GM12878 (cell line): ENCODE results near the gene SDS. TPM values are rescaled to one million over a fixed set of nuclear protein-coding genes. Genes with fewer than 3 reads are reported as not detected.

ENCODE experiments used
- ATAC-seq: fragments of 200-7000 bp; cut with Tn5 transposase; 3 replicates; pipeline ENCODE4 v1.9.1; 2020; ENCODE audit warnings: mild to moderate bottlenecking, moderate library complexity
- BruUV-seq: library from RNA; stranded (reverse); fragments of 400-500 nt; replicated peaks from 2 replicates; lab custom pipeline; 2021; lab: Mats Ljungman, UMichigan
- CTCF ChIA-PET: fragments of 300-600 bp; sonication (Branson Sonifier 250); formaldehyde crosslinking; extraction: SDS; loops from one replicate; lab custom pipeline; 2021; ENCODE audit warnings: inconsistent platforms; lab: Yijun Ruan, JAX
- POLR2A ChIA-PET: fragments of 350-600 bp; formaldehyde crosslinking; extraction: SDS; loops from one replicate; lab custom pipeline; 2021; ENCODE audit warnings: inconsistent platforms; lab: Charles Lee
- RAD21 ChIA-PET: fragments of 300-600 bp; sonication (Branson Sonifier 250); formaldehyde crosslinking; loops from one replicate; lab custom pipeline; 2023; ENCODE audit warnings: antibody characterized with exemption; ENCODE audit not compliant: unreplicated experiment; lab: Charles Lee
- SMC1A ChIA-PET: fragments of 300-600 bp; sonication (Branson Sonifier 250); formaldehyde crosslinking; loops from one replicate; lab custom pipeline; 2023; ENCODE audit not compliant: unreplicated experiment, uncharacterized antibody; lab: Charles Lee
- DNase-seq: peaks from one replicate; pipeline ENCODE4 v3.0.0-alpha.2; 2011; ENCODE audit warnings: low read depth, low spot score
- FAIRE-seq: peaks from 3 replicates; lab custom pipeline; 2011; peaks lifted over from hg19 to GRCh38; lab: Jason Lieb, UNC
- H2AFZ ChIP-seq: 2 replicates; pipeline ENCODE4 v1.6.0; 2011; ENCODE audit warnings: low read depth, low read length, control low read depth; ENCODE audit not compliant: control insufficient read depth
- H3K27ac ChIP-seq: 2 replicates; pipeline ENCODE4 v1.5.1; 2011; ENCODE audit warnings: control low read depth; ENCODE audit not compliant: control insufficient read depth, insufficient read depth
- H3K27me3 ChIP-seq, 2 experiments: replicated peaks in 1 of 2; 2 replicates each; pipeline versions ENCODE4 v1.6.0 to v1.6.1; 2011; ENCODE audit warnings: low read length in 1 of 2; ENCODE audit not compliant: control insufficient read depth in 2 of 2, insufficient read depth in 2 of 2
- H3K36me3 ChIP-seq, 2 experiments: 2 replicates each; pipeline ENCODE4 v1.5.1; 2011; ENCODE audit warnings: low read length in 1 of 2; ENCODE audit not compliant: control insufficient read depth in 2 of 2, insufficient read depth in 2 of 2
- H3K4me1 ChIP-seq: 2 replicates; pipeline ENCODE4 v1.6.1; 2011; ENCODE audit warnings: mild to moderate bottlenecking, low read length, moderate library complexity, mixed read lengths; ENCODE audit not compliant: control insufficient read depth, insufficient read depth
- H3K4me2 ChIP-seq: 2 replicates; pipeline ENCODE4 v1.6.0; 2011; ENCODE audit warnings: control low read depth; ENCODE audit not compliant: control insufficient read depth, insufficient read depth
- H3K4me3 ChIP-seq: fragments of 200-600 bp; sonication (generic); 2 replicates; pipeline ENCODE4 v1.5.1; 2016
- H3K79me2 ChIP-seq: 2 replicates; pipeline ENCODE4 v1.6.0; 2011; ENCODE audit warnings: low read length; ENCODE audit not compliant: control insufficient read depth, insufficient read depth
- H3K9ac ChIP-seq: 2 replicates; pipeline ENCODE4 v1.8.0; 2011; ENCODE audit warnings: low read length, control low read depth, mixed read lengths; ENCODE audit not compliant: control insufficient read depth, insufficient read depth
- H3K9me3 ChIP-seq: replicated peaks from 3 replicates; pipeline ENCODE4 v1.5.1; 2011; ENCODE audit warnings: mild to moderate bottlenecking, low read length; ENCODE audit not compliant: control insufficient read depth, insufficient read depth
- H4K20me1 ChIP-seq: 2 replicates; pipeline ENCODE4 v1.6.0; 2011; ENCODE audit not compliant: control insufficient read depth, insufficient read depth
- ASH2L ChIP-seq: fragments of 300-600, 200-600 bp; sonication (generic); IDR thresholded peaks from 2 replicates; pipeline ENCODE4 v1.6.1; 2017; ENCODE audit warnings: low read depth, mild to moderate bottlenecking, borderline replicate concordance
- BCL11A ChIP-seq: IDR thresholded peaks from 2 replicates; pipeline ENCODE4 v1.6.1; 2011; ENCODE audit warnings: low read depth, low read length
- BMI1 ChIP-seq: fragments of 450-650 bp; IDR thresholded peaks from 2 replicates; pipeline ENCODE4 v1.6.1; 2016; ENCODE audit warnings: mild to moderate bottlenecking, moderate library complexity, borderline replicate concordance
- CUX1 ChIP-seq: IDR thresholded peaks from 2 replicates; pipeline ENCODE4 v1.6.1; 2012; ENCODE audit warnings: improper control_type of control experiment, low read depth, low read length; ENCODE audit not compliant: insufficient replicate concordance
- EZH2 ChIP-seq: IDR thresholded peaks from 2 replicates; pipeline ENCODE4 v1.6.1; 2012; ENCODE audit warnings: low read depth, mild to moderate bottlenecking, control low read depth, inconsistent platforms, low read length, borderline replicate concordance; ENCODE audit not compliant: control insufficient read depth
- MYC ChIP-seq: IDR thresholded peaks from 2 replicates; pipeline ENCODE4 v1.6.1; 2011; ENCODE audit warnings: mild to moderate bottlenecking, low read length, moderate library complexity, inconsistent platforms; ENCODE audit not compliant: insufficient read depth, insufficient replicate concordance, insufficient read length, severe bottlenecking
- NBN ChIP-seq: fragments of 450-650 bp; IDR thresholded peaks from 2 replicates; pipeline ENCODE4 v1.6.1; 2016
- STAT3 ChIP-seq: IDR thresholded peaks from 2 replicates; pipeline ENCODE4 v1.6.1; 2011; ENCODE audit warnings: low read depth, low read length, improper control_type of control experiment
- WRNIP1 ChIP-seq: IDR thresholded peaks from 2 replicates; pipeline ENCODE4 v1.6.1; 2011; ENCODE audit warnings: low read depth, low read length, improper control_type of control experiment, borderline replicate concordance
- ZNF24 ChIP-seq: fragments of 450-650 bp; IDR thresholded peaks from 2 replicates; pipeline ENCODE4 v1.6.1; 2017; ENCODE audit warnings: antibody characterized with exemption, mild to moderate bottlenecking
- WGBS: methylation state at CpG from one replicate; pipeline ENCODE4 v1.1.6; 2016; ENCODE audit warnings: low lambda C conversion rate; ENCODE audit not compliant: insufficient replicate concordance, insufficient coverage; ENCODE audit errors: missing lambda C conversion rate; 5-methylcytosine and 5-hydroxymethylcytosine counted together
- in situ Hi-C: fragments of 300-500 bp; cut with MboI; formaldehyde crosslinking; loops from 9 replicates; pipeline ENCODE4 v1.14.3; 2018; ENCODE audit warnings: mixed read lengths
- intact Hi-C: fragments of 100-400 bp; cut with micrococcal nuclease; formaldehyde crosslinking; loops from one replicate; pipeline ENCODE4 v1.14.2; 2022; ENCODE audit not compliant: unreplicated experiment
- polyA plus RNA-seq, 11 experiments: library from polyadenylated mRNA; depleted of rRNA in 4 of 11; unstranded in 6 of 11; stranded (reverse) in 5 of 11; fragments of >200 nt; fragmentation: Nextera tagmentation in 4 of 11; fragmentation: Illumina TruSeq in 1 of 11; extraction: Ambion mirVana in 4 of 11; extraction: Trizol in 1 of 11; gene quantifications; 1 replicate in 1 of 11; 2 replicates in 10 of 11; pipeline versions ENCODE4 v1.2.1 to v1.2.3, GENCODE V29; 2011 to 2016; ENCODE audit warnings: inconsistent platforms in 2 of 11, missing spikeins in 2 of 11, low read depth in 1 of 11
- total RNA-seq, 4 experiments: library from RNA; depleted of rRNA in 3 of 4; stranded (reverse); fragments of >200 nt in 3 of 4; fragmentation: Illumina TruSeq in 1 of 4; extraction: Trizol in 1 of 4; gene quantifications; 2 replicates each; pipeline versions ENCODE4 v1.2.1 to v1.2.3, GENCODE V29; 2013 to 2021

SDS gene
- total and polyA plus RNA-seq, 10 of the 15 experiments (the other 5 are each of a cell fraction or from before 2014, with no cell fraction given): 0.18 TPM; not detected in 9

GRCh38 chr12:113373440-113373839 is 30.2 kb downstream of the SDS start:
- Histone ChIP-seq H2AFZ (no peak overlapping the region), H4K20me1 (no peaks in the 10 kb centered on the region), H3K4me1 (0 out of 2 replicates have a peak, but pooled peaks cover 2% of the 10 kb centered on the region), H3K4me3 (no peak overlapping the region), H3K27me3 (no peaks in the 10 kb centered on the region), H3K79me2 (no peaks in the 10 kb centered on the region), H3K4me2 (no peak overlapping the region), H3K9me3 (no peaks in the 10 kb centered on the region; the same call in 2 of the 3 replicates), H3K9ac (no peak overlapping the region), H3K36me3 (no peaks in the 10 kb centered on the region; a peak in 3 of 4 replicates), H3K27ac (no peak overlapping the region)
- SMC1A ChIA-PET: no interaction called here
- DNase-seq (no peak), ATAC-seq (no peak), FAIRE-seq (no peak)
- CTCF ChIA-PET: no interaction called here
- RAD21 ChIA-PET: no interaction called here
- BruUV-seq: no TSS peak
- POLR2A ChIA-PET: no interaction called here
- 100% methylated on average over 2 of the region's 3 CpGs for WGBS
- in situ Hi-C loops (no loop called here), intact Hi-C loops (no loop called here)
- TF ChIP-seq CUX1 (no peak), BCL11A (no peak), STAT3 (no peak), MYC (no peak), NBN (no peak), BMI1 (no peak), EZH2 (no peak), ASH2L (no peak), WRNIP1 (no peak), ZNF24 (no peak)
